ENCODE data around the gene PDE4D.
"Not testable (repeated sequence)": the region's sequence is repeated elsewhere in the genome, so short reads cannot be mapped to it uniquely, and the experiment has no call there.

Gene PDE4D

DNA sequence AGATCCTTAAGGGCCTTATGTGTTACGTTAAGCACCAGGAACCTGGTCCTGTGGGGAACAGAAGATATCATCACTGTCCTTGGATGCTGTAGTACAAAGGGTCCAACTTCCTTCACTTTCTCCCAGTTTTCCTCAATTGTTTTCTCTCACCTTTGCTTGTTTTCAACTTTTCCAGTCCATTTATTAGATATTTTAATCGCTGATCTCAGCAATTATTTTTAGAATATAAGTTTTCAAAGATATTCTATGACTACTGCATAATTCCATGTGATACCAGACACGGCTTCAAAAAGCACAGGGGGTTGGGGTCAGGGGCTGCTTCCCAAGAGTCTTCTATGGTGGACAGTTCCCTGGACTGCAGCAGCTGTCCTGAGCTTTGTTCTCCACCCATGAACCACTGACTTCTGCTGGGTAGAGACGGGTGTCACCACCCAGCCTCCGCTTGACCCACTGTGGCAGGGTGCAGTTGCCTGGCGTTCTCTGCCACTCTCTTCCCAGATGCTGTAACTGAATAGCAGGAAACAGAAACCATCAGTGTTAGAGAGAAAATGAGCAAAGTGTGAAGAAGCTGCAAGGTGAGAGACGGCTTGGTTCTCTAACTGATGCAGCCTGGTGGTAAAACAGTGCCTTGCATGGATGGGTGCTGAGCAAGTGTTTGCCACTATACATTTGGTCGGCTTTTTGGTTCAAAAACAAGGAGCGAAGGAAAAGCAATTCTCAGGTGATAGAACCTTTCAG lies 927.7 kb downstream of the PDE4D start:
- DNase-seq (ENCODE audit: low read depth in 4 of 4, low spot score in 1 of 4) = no peak

GRCh38 chr5:58963821-58964220 lies 929.7 kb downstream of the PDE4D start:
- DNase-seq (ENCODE audit: low read depth in 4 of 4, low spot score in 1 of 4) = no peak

GRCh38 chr5:58963361-58963760 lies 930.2 kb downstream of the PDE4D start:
- DNase-seq (ENCODE audit: low read depth in 4 of 4, low spot score in 1 of 4) = no peak

DNA sequence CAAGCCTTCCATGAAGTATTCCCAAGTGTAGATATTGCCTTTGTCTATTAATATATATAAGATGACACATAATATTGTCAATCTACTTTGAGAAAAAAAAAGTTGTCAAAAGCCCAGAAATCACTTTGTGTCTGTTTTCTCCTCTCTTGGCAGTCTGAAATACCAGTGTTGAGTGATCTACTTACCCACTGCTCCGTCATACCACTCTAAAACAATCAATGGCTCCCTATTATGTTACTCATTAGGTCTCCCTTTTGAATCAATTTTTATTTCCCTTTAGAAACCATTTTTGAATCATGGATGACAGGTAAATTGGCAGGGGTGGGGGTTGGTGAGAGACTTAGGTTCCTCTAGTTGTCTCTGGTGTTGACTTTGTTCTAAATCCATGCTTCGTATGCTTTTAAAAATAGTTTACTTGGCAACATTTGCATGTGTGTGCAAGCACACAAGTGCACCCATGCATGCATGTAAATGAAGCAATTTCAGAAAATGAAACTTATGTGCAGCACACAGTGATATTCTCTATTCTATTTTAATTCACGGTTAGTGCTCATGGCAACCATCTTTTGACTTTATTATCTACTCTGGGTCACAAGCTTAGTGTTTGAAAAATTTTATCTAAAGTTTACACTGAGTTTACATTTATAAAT lies 931.8 kb downstream of the PDE4D start:
- no peak for DNase-seq (ENCODE audit: low read depth in 4 of 4, low spot score in 1 of 4)

- no peak for DNase-seq (ENCODE audit: low read depth in 4 of 4, low spot score in 1 of 4)
These were observed 934.8 kb downstream of the PDE4D start for GRCh38 chr5:58958701-58959100.

GRCh38 chr5:58953218-58953617 lies 940.3 kb downstream of the PDE4D start:
- DNase-seq (ENCODE audit: low read depth in 4 of 4, low spot score in 1 of 4) = not testable (repeated sequence)

DNA sequence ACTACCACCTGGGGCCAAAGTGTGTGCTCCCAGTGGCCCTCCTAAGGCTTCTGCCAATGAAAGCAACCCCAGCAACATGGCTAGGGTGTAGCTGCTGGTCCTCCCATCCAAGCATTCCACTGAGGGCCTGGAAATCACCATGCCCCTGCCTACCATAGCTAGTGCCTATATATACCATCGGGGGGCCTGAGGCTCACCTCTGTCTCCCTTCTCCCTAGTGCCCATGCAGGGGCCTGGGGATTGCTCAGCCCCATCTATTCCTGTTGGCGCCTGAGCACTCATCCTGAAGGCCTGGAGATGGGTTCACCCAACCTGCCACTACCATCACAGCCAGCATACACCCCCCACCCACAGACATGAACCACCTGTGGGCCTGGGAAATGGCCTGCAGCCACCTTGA lies 943.3 kb downstream of the PDE4D start:
- no peak for DNase-seq (ENCODE audit: low read depth in 4 of 4, low spot score in 1 of 4)

DNA sequence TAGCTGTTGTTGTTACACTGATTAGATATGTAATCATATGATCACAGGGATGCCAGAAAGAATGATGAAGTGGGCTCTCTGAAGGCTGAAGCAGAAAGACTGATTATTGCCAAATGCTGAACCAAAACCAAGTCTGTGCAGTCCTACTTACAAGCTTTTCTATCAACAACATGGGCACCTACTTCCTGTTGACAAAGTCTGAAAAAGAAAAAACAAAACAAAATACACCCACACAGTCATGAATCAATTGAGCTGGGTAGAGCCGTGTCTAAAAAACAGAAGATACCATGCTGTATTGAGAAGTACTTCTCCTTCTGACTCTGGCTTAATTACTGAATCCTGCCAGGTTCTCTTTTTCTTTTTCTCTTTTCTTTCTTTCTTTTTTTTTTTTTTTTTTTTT lies 947.3 kb downstream of the PDE4D start:
- no peak for DNase-seq (ENCODE audit: low read depth in 4 of 4, low spot score in 1 of 4)

GRCh38 chr5:58944221-58944620 lies 949.3 kb downstream of the PDE4D start:
- DNase-seq (ENCODE audit: low read depth in 4 of 4, low spot score in 1 of 4) = no peak

- DNase-seq (ENCODE audit: low read depth in 4 of 4, low spot score in 1 of 4) = no peak
These were observed 953.1 kb downstream of the PDE4D start for GRCh38 chr5:58940446-58940845.

DNA sequence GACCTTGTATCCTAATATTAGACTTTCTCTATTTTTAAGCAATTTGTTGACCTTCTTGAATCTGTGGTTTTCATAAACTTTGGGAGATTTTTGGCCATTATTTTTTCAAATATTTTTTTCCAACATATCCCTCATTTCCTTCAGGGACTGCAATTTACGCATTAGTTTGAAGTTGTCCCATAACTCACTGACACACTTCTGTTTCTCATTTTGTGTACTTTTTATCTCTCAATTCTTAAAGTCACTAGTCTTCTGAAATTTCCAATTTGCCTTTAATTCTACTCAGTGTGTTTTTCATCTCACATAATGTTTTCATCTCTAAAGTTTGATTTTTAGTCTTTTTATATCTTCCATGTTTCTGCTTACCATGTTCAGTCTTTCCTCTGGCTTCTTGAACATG lies 953.9 kb downstream of the PDE4D start:
- DNase-seq (ENCODE audit: low read depth in 4 of 4, low spot score in 1 of 4) = no peak

- DNase-seq (ENCODE audit: low read depth in 4 of 4, low spot score in 1 of 4) = no peak
These were observed 954.7 kb downstream of the PDE4D start for GRCh38 chr5:58938563-58939424.

DNA sequence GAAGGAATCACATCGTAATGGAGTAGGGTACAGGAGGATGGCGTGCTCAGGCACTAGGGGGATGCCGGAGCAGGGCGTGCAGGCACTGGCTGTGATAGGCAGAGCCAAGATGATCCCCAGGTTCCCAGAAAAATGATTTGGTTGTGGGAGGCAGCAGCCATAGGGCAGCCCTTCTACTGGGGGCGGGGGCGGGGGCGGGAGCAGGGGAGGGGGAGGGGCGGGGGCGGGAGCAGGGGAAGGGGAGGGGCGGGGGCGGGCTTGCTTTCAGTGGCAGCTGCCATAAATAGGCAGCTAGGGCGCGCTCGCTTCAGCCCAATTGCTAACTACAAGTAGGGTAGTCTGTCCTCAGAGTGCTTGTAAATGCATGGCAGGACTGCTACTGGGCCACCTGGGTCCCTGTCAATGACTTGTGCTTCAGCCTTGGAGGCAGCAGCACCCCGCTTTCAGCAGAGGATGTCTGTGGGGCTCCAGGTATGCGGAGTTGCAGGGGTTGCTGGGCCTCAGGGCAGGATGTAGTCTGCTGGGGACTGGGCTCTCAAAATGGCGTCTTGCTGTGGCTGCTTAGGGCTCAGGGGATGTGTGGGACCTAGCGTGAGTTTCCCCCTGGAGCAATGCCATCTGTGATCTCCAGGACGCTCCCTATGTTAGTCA lies 956.4 kb downstream of the PDE4D start:
- DNase-seq (ENCODE audit: low read depth in 4 of 4, low spot score in 1 of 4) = no peak

GRCh38 chr5:58934629-58935097 lies 958.9 kb downstream of the PDE4D start:
- DNase-seq (ENCODE audit: low read depth in 4 of 4, low spot score in 1 of 4) = no peak

- DNase-seq (ENCODE audit: low read depth in 4 of 4, low spot score in 1 of 4) = peak in 2 of 4 experiments; percentile 7 to 20
These were observed 959.5 kb downstream of the PDE4D start for GRCh38 chr5:58933891-58934628.

DNA sequence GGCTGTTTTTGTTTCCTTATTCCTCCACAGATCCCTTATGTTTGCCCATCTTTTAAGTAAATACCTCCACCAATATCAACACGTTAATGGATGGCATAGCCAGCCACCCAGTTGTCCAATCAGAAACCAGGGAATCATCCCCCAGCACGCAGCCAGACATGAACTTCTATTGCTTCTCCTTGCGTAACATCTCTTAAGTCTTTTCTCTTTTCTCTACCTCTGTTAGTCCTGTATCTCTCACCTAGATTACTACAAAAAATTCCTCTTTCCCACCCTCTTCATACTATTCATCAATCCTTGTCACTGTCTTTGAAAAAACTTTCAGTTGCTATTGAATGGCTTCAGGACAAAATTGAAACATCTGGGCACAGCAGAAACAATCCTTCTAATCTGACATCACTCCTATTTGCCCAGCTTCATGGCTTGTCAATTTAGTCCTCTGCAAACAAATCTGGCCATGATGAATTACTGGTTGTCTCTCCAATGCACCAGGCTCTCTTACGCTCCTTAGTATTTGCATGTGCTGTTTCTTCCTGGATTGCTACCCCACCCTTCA lies 961.4 kb downstream of the PDE4D start:
- DNase-seq (ENCODE audit: low read depth in 4 of 4, low spot score in 1 of 4) = no peak

DNA sequence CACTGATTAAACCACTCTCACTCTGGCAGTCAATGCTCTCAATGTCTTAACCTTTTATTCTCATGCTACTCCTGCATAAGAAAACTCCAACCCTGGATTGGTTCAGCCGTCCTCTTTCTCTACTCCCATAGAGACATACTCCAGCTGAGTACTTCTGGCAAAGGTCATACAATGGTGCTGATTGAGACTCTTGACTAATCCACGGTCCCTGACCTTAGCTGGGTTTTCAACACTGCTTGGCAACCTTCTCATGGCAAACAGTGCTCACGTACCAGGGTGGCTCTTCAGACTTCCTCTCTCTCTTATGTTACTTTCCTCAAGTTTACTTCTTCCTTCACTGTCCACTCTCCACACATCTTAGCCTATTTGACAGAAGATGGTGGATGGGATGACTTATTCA lies 963.0 kb downstream of the PDE4D start:
- DNase-seq (ENCODE audit: low read depth in 4 of 4, low spot score in 1 of 4) = no peak

DNA sequence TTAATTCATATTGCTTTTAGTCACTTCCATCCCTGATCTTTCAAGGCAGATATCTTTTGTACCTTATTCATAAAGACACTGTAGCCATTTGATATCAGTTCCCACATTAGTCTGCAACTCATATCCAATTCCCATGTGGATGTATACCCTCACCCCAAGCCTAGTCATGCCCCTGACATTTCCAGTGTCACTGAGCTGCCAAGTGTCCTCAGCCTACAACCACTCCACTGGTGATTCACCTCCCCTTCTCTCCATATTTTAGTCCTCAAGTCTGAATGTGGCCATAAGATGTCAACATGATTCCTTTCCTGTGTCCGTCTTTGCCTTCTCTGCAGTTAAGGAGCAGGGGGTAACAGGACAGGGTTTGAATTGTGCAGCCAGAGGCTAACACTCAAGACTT lies 963.8 kb downstream of the PDE4D start:
- no peak for DNase-seq (ENCODE audit: low read depth in 4 of 4, low spot score in 1 of 4)

- no peak for DNase-seq (ENCODE audit: low read depth in 4 of 4, low spot score in 1 of 4)
These were observed 965.6 kb downstream of the PDE4D start for GRCh38 chr5:58927938-58928337.

GRCh38 chr5:58927181-58927580 lies 966.3 kb downstream of the PDE4D start:
- no peak for DNase-seq (ENCODE audit: low read depth in 4 of 4, low spot score in 1 of 4)
